Medulla oblongata (tissue), 1 donor: Measurements from ENCODE around the gene PTPMT1.
A peak's percentile ranks its signal among the peaks of the same experiment; 100 is the strongest.
"Not testable (repeated sequence)": the region's sequence is repeated elsewhere in the genome, so short reads cannot be mapped to it uniquely, and the experiment has no call there.

Experiments used
- DNase-seq: peaks from one replicate; pipeline ENCODE4 v3.0.0-alpha.2; 2015; ENCODE audit errors: extremely low spot score

PTPMT1 gene

DNA sequence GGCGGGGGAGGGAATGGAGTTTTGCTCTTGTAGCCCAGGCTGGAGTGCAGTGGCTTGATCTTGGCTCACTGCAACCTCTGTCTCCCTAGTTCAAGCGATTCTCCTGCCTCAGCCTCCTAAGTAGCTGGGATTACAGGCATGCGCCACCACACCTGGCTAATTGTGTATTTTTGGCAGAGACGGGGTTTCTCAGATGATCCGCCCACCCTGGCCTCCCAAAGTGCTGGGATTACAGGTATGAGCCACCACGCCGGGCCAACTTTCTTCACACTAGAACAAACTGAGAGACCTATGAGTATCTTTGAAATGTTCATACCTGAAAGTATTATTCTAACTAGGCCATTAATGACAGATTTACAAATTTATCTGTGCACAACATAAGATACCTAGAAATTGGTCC lies 19.1 kb upstream of the PTPMT1 start:
- DNase-seq = not testable (repeated sequence)

DNA sequence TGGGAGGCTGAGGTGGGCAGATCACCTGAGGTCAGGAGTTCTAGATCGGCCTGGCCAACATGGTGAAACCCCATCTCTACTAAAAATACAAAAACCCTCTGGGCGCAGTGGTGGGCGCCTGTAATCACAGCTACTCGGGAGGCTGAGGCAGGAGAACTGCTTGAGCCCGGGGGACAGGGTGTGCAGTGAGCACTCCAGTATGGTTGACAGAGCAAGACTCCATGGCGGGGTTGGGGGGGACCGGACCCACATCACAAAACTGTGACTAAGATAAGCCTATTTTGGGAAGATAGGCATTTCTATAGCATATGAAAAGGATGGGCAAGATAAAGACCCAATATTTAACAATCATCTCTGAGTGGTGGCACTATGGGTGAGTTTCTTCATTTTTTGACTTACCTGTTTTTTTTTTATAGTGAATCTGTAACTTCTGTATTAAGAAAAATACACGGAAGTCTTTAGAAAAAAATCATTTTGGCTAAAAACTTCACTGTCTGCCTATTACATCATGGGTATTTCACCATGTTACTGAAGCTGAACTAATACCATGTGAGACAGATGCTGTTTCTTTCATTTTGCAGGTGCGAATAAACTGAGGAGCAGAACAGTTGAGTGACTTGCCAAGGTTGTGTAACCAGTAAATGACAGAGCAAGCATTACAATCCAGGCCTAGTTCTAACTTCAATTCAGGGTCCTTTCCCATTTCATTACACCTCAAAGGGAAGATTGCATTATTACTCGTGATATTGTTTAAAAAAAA lies 14.9 kb upstream of the PTPMT1 start:
- DNase-seq = no peak

DNA sequence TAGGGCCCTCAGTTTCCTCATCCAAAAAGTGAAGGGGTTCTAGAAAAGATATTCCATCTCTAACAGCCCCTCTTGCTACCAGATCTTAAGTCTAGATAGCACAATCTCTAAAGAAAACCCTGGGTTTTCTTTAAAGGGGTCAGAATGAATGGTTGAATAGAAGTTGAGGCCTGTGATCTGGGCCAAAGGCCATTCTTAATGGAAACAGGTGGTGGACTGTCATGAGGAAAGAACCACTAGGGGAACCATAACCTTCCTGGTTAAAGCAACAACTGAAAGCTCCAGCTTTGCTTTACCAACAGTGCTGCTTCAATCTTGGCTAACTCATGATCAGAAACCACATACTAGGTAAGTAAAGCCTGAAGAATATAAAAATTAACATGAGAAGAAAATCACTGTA lies 14.3 kb upstream of the PTPMT1 start:
- no peak for DNase-seq

DNA sequence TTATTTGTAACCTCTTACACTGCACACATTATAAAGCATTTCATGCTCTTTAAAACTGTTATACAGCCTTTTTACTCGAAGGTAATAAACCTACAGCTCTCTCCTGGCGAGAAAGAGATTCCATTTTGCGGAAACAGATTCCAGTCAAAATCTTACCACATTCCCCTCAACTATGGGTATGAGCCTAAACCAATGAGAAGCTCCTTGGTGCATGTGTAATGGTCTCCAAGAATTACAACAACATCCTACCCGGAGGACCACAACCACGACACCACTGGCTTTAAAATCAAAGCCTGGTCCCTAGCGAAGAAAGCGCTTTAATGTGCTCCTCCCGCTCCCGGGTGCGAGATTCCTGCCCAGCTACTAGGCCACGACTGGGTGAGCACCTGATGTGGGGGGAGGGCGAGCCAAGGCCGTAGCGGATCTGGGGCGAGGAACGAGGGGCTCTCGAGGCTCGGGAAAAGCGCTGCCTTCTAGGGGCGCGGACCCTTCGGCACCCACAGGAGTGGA lies 13.3 kb upstream of the PTPMT1 start:
- peak; percentile 34 for DNase-seq

DNA sequence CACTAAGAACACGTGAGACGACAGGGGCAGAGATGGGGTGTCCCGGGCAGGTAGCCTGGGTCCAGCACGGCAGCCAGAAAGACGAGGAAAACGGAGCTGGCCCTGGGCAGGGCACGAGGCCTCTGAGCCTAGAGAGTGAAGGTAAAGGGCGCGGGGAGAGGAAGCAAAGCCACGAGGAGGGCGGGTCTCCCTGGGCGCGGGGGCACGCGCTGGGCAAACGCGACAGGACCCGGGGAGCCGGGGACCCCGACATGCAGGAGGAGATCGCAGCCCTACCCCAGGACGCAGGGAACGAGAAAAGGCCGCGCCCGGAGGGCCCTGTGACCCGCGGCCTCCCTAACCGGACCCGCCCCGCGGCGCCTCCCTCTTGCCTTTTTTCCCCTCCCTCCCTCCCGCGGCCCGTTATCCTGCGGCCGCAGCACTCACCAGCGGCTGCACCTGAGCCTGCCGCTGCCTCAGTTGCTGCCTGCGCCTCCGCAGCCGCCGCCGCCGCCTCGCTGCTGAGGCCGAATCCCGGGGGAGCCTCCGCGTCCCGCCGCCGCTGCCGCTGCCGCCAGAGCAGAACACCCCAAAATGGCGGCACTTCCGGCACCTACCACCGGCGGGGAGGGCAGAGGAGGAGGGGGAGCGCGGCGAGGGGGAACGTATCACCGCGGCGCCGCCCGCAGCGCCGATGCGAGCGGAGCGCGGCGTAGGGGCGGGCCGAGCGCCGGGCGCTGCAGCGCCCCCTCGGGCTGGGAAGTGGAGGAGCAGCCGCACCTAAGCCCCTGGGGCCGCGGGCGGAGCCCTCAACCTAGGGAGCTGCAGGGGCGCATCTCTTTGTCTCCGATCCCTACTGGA lies 12.6 kb upstream of the PTPMT1 start, which contains the start of gene CELF1:
CELF1 (minus strand) TSS at position 567 of the 840 bp plus-strand sequence. CDS start 53,609 bp downstream, outside the sequence.
- DNase-seq = peak; percentile 93

DNA sequence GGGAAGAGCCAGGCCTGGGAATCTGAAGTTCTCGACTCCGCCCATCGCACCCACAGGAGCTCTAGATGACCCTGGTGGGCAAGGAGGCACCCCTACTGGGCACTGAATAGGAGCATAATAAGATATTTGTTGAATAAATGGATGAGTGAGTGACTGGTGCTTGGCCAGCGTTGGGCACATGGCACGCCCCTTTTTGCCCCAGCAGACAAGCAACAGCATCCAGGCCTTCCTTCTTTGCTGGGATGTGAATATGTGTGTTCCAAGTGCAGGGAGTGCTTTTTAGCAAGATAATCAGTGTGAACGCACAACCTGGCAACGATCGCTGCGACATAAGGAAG lies 12.0 kb upstream of the PTPMT1 start:
- no peak for DNase-seq

DNA sequence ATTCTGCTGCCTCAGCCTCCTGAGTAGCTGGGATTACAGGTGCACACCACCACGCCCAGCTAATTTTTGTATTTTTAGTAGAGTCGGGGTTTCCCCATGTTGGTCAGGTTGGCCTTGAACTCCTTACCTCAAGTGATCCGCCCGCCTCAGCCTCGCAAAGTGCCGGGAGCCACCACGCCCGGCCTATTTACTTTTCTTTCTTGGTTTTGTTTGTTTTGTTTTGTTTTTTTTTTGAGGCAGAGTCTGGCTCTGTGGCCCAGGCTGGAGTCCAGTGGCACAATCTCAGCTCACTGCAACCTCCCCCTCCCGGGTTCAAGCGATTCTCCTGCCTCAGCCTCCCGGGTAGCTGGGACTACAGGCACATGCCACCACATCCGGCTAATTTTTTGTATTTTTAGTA lies 8.4 kb upstream of the PTPMT1 start:
- not testable (repeated sequence) for DNase-seq

DNA sequence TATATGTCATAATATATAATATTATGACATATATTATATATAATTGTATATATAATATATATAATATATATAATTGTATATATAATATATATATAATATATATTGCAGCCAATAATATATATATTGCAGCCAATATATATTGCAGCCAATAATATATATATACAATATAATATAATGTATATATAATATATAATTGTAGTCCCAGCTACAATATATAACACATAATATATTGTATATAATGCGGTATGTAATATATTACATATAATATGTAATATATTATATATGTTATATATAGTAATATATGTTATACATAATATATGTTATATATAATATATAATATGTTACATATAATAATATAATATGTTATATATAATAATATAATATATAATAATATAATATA lies 6.7 kb upstream of the PTPMT1 start:
- no peak for DNase-seq

DNA sequence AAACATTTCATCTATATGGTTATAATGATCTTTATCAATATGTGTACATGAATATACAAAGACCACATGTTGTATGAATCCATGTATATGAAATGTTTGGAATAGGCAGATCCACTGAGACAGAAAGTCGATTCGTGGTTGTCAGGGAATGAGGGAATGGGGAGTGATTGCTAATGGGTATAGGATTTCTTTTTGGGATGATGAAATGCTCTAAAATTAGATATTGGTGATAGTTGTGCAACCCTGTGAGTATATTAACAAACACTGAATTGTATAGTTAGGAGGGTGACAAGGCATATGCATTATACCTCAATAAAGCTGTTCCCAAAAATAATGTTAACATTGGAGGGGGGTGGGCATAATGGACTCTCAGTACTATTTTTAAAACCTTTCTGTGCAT lies 5.0 kb upstream of the PTPMT1 start:
- DNase-seq = no peak

DNA sequence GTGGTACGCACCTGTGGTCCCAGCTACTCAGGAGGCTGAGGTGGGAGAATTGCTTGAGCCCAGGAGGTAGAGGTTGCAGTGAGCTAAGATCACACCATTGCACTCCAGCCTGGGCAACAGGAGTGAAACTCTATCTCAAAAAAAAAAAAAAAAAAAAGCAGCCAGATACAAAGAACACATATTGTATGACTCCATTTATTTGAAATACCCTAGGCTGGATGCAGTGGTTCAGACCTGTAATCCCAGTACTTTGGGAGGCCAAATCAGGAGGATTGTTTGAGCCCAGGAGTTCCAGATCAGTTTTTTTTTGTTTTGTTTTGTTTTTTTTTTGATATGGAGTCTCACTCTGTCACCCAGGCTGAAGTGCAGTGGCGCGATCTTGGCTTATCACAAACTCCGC lies 3.0 kb upstream of the PTPMT1 start:
- DNase-seq = not testable (repeated sequence)

DNA sequence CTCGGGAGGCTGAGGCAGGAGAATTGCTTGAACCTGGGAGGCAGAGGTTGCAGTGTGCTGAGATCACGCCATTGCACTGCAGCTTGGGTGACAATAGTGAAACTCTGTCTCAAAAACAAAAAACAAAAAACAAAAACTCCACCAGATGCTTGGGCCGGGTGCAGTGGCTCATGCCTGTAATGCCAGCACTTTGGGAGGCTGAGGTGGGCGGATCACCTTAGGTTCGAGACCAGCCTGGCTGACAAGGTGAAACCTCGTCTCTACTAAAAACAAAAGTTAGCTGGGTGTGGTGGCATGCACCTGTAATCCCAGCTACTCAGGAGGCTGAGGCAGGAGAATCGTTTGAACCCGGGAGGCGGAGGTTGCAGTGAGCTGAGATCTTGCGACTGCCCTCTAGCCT lies 1.0 kb upstream of the PTPMT1 start:
- DNase-seq = not testable (repeated sequence)

DNA sequence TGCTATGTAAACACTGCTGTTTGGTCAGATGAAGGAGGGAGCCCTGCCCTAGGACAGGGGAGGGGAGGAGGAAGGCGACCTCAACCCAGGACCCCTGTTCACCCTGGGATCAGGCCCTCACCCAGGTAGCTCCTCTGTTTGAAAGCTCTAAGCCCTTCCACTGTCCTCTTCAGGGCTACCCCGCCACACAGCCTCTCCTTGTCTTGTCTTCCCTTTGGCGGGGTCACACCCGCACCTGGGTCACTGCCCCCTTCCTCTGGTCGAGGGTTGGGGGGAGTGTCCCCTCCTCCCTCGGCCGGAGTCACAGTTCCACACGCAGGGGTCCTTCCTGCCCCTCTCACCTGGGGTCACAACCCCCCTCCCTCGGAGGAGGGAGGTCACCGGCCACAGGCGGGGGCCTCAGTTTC lies 463 bp upstream of the PTPMT1 start:
- no peak for DNase-seq

DNA sequence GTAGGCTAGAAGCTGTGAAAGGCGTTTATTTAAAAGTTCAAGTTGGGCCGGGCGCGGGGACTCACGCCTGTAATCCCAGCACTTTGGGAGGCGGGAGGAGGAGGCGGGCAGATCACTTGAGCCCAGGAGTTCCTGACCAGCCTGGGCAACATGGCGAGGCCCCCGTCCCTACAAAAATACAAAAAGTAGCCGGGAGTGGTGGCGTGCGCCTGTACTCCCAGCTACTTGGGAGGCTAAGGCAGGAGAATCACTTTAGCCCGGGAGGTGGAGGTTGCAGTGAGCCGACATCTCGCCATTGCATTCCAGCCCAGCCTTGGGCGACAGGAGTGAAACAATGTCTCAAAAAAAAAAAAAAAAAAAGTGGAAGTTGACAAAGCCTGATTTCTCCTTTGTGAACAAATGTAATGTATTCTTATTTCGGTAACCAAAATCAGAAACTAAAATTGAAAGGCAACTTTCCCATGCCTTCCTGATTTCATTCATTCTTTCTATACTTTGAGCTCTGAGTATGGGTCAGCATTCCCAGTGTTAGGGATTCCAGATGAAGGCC lies 825 bp downstream of the PTPMT1 start:
- DNase-seq = no peak

DNA sequence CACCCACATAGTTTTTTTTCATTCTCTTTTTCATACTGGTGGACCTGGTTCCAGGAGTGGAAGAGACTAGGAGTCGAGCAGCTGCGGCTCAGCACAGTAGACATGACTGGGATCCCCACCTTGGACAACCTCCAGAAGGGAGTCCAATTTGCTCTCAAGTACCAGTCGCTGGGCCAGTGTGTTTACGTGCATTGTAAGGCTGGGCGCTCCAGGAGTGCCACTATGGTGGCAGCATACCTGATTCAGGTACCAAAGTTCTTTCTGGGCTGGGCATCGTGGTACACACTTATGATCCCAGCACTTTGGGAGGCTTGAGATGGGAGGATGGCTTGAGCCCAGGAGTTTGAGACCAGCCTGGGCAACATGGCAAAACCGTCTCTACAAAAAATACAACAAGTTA lies 4.2 kb downstream of the PTPMT1 start:
- DNase-seq = no peak

DNA sequence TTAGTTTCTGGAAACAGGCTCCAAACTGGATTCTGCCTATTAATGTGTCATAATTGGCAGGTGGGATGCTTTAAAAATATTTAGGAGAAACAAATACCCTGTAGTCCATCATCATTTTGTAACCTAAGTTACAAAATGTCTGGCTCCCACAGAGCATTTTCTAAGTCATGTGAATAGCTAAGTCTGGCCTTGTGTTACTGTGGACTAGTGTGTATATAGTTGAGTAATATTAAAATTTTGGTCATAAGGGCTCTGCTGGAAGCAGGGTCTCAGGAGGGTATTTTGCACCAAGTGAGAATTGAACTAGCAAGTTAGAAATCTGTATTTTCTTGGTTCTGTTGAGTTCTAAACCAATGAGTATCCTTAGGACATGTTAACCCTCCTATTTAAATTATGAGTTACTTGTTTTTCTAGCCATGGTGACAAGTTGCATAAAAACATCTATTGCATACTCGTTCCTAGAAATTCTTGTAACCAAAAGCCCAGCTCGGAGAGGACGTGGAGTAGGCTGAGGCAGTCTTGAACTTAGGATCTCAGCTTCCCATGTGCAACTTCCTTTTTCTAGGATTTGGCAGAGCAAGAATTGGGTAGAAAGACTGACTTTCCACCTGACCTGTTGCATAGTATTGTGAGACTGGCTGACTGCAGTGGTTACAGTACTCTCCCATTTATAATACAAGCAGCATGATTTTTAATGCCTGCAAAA lies 5.4 kb downstream of the PTPMT1 start:
- DNase-seq = no peak

DNA sequence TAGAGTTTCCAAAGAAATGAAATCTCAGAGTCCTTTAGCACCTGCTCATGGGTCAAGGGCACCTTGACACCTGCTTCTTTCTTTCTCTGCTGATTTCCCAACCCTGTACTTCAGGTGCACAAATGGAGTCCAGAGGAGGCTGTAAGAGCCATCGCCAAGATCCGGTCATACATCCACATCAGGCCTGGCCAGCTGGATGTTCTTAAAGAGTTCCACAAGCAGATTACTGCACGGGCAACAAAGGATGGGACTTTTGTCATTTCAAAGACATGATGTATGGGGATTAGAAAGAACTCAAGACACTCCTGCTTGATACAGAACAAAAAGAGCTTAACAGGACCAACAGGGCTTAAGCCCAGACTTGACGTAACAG lies 5.9 kb downstream of the PTPMT1 start:
- no peak for DNase-seq

DNA sequence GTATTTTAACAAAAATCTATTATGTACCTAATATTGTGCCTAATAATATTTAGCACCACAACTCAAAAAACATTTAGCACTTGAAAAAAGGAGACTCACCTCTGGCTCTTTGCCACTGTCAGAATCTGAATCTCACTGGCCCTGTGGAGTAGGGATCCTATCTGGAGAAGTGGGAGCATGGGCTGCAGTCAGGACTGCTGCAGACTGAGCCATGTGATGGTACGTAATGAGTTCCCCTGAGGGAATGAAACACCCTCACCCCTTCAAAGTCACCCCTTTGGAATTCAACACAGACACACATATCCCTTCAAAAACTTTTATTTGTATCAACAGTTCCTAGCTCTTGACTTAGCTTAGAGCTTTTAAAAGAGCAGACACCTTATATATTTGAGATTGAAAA lies 6.5 kb downstream of the PTPMT1 start:
- DNase-seq = no peak

DNA sequence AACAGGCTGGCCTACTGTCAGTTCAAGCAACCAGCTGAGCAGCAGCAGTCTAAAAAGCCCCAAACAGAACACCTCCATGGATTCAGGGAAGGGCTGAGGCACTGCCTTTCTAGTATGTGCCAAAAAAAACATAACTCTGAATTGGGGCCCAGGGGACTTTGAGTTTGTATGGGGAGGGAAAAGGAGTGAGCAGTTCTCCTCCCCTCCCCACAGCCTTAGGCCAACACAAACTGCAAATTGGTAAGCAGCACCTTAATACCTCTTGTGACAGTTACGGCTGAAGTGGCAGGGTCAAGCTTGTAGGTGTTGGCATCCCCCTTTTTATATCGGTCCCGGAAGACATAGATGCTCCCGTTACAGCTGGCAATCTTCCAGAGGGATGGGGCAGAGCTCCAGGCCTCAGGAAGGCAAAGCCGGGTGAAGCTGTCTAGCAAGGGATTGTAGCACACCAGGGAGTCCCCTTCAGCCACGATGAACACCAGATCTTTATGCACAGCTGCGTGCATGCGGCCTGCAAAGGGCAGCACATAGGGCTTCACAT lies 7.4 kb downstream of the PTPMT1 start:
- no peak for DNase-seq

DNA sequence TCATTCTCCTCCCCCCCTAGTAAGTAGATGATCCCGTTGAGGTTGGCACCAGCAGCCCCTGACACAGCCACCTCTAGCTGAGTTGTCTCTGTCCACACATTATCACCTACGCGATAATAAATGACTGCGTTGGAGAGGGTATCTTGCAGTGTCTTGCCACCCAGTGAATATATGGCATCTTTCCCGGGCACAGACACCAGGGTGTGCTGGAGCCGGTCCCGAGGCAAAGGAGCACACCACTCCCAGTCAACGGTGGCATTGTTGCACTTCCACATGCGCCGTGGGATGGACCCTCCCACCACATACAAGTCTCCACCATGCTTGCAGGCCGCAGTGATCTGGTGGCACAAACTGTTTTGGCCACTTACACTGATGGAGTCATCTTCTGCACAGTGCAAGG lies 7.9 kb downstream of the PTPMT1 start:
- DNase-seq = no peak

DNA sequence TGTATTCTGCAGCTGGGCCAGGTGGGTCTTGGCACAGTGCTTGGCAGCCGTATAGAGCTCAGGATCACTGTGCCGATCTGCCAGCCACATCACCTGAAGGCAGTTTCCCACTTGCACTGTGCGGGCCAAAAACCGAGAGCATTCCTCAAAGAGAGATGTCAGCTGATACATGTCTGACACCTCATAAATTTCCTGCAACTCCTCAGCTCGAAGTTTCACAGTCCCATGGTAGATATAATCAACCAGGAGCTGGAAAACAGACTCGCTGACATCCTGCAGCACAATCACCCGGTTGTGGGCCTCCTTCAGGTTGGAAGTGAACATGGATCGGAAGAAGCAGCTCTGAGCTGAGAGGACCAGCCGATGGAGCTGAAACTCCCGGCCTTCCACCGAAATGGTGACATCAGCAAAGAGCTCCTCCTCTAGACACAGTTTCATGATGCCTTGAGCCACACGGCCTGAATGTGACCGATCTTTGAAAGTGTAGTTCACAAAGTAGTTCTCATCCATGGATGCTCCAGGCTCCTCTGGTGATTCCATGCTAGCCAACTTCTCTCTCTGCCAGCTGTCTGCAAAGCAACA lies 12.2 kb downstream of the PTPMT1 start:
- DNase-seq = no peak
